Measurements from ENCODE around the gene ENAM. TPM values are rescaled to one million over a fixed set of nuclear protein-coding genes. Genes with fewer than 3 reads are reported as not detected.
"Not testable (repeated sequence)": the region's sequence is repeated elsewhere in the genome, so short reads cannot be mapped to it uniquely, and the experiment has no call there.

The ENAM gene
- total RNA-seq, 6 experiments from 2014 or later, result 0.02 to 0.14 (median 0.10) TPM; not detected in 1

- Mint-ChIP-seq H3K27me3 (ENCODE audit: insufficient read depth) (no peaks in the 10 kb centered on the region; the same call in 1 of the 2 replicates), H3K27ac (peak overlapping the region; percentile 99), H3K4me1 (ENCODE audit: low read depth) (peaks cover 34% of the 10 kb centered on the region), H3K4me3 (peak overlapping the region; percentile 98), H3K36me3 (ENCODE audit: low read depth) (peaks cover 28% of the 10 kb centered on the region), H3K9me3 (no peaks in the 10 kb centered on the region)
- DNase-seq, result no peak
- TF ChIP-seq, protein P1, sequence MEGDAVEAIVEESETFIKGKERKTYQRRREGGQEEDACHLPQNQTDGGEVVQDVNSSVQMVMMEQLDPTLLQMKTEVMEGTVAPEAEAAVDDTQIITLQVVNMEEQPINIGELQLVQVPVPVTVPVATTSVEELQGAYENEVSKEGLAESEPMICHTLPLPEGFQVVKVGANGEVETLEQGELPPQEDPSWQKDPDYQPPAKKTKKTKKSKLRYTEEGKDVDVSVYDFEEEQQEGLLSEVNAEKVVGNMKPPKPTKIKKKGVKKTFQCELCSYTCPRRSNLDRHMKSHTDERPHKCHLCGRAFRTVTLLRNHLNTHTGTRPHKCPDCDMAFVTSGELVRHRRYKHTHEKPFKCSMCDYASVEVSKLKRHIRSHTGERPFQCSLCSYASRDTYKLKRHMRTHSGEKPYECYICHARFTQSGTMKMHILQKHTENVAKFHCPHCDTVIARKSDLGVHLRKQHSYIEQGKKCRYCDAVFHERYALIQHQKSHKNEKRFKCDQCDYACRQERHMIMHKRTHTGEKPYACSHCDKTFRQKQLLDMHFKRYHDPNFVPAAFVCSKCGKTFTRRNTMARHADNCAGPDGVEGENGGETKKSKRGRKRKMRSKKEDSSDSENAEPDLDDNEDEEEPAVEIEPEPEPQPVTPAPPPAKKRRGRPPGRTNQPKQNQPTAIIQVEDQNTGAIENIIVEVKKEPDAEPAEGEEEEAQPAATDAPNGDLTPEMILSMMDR (IDR thresholded peaks at IDR 0.05), result no peak
These were observed 60.3 kb downstream of the ENAM start for GRCh38 chr4:70688795-70689231.

- H3K36me3 Mint-ChIP-seq (ENCODE audit: low read depth), result peaks cover 28% of the 10 kb centered on the region
- DNase-seq, result no peak
- no peaks in the 10 kb centered on the region for H3K9me3 Mint-ChIP-seq
- H3K27me3 Mint-ChIP-seq (ENCODE audit: insufficient read depth), result no peaks in the 10 kb centered on the region; the same call in 1 of the 2 replicates
- no peak overlapping the region; the same call in 1 of the 2 replicates for H3K4me3 Mint-ChIP-seq
- TF ChIP-seq, protein P1 (IDR thresholded peaks at IDR 0.05), result no peak
- H3K4me1 Mint-ChIP-seq (ENCODE audit: low read depth), result peaks cover 34% of the 10 kb centered on the region
- H3K27ac Mint-ChIP-seq, result no peak overlapping the region
These were observed 63.1 kb downstream of the ENAM start for GRCh38 chr4:70691661-70692060.

- not testable (repeated sequence) for H3K27ac Mint-ChIP-seq; H3K27me3 Mint-ChIP-seq (ENCODE audit: insufficient read depth); H3K9me3 Mint-ChIP-seq; H3K4me3 Mint-ChIP-seq; DNase-seq
- peaks cover 16% of the 10 kb centered on the region for H3K36me3 Mint-ChIP-seq (ENCODE audit: low read depth)
- H3K4me1 Mint-ChIP-seq (ENCODE audit: low read depth), result peaks cover 18% of the 10 kb centered on the region
These were observed 66.1 kb downstream of the ENAM start for GRCh38 chr4:70694633-70695032.

Other genes starting within 250 kb of the ENAM start
- gene SMR3B, start 245.6 kb upstream of the ENAM start, total RNA-seq (2021; fragmentation: NEBNext Ultra II Directional; extraction: Animal tissue kit (Norgen Biotek cat#: 25700)), result not detected
- not detected for gene OPRPN, start 230.8 kb upstream of the ENAM start, total RNA-seq (2021; fragmentation: NEBNext Ultra II Directional; extraction: Animal tissue kit (Norgen Biotek cat#: 25700))
- gene MUC7, start 156.5 kb upstream of the ENAM start, total RNA-seq (2021; fragmentation: NEBNext Ultra II Directional; extraction: Animal tissue kit (Norgen Biotek cat#: 25700)), result not detected
- gene AMTN, start 110.2 kb upstream of the ENAM start, total RNA-seq (2021; fragmentation: NEBNext Ultra II Directional; extraction: Animal tissue kit (Norgen Biotek cat#: 25700)), result not detected
- not detected for gene AMBN, start 36.5 kb upstream of the ENAM start, total RNA-seq (2021; fragmentation: NEBNext Ultra II Directional; extraction: Animal tissue kit (Norgen Biotek cat#: 25700))
- 1 to 10 TPM in 1 of 6 experiments, under 1 TPM in 4, not detected in 1; 0.15 to 1.3 (median 0.46) TPM for gene JCHAIN, start 37.8 kb downstream of the ENAM start, total RNA-seq (2021; fragmentation: NEBNext Ultra II Directional; extraction: Animal tissue kit (Norgen Biotek cat#: 25700))
- 10 to 100 TPM; 38.8 to 48.0 (median 43.1) TPM for gene UTP3, start 59.8 kb downstream of the ENAM start, total RNA-seq (2021; fragmentation: NEBNext Ultra II Directional; extraction: Animal tissue kit (Norgen Biotek cat#: 25700))
- gene RUFY3, start 93.2 kb downstream of the ENAM start, total RNA-seq (2021; fragmentation: NEBNext Ultra II Directional; extraction: Animal tissue kit (Norgen Biotek cat#: 25700)), result 10 to 100 TPM; 35.7 to 44.8 (median 38.4) TPM
- 100 to 1,000 TPM in 5 of 6 experiments, 10 to 100 TPM in 1; 99.1 to 110 (median 109) TPM for gene GRSF1, start 211.1 kb downstream of the ENAM start, total RNA-seq (2021; fragmentation: NEBNext Ultra II Directional; extraction: Animal tissue kit (Norgen Biotek cat#: 25700))